Lower leg skin (tissue), 4 donors: Measurements from ENCODE around the gene MAGT1. TPM values are rescaled to one million over a fixed set of nuclear protein-coding genes. Genes with fewer than 3 reads are reported as not detected.

Source experiments
- DNase-seq, 2 donors: peaks; one replicate each; pipeline ENCODE4 v3.0.0-alpha.2; 2019; ENCODE audit warnings: low spot score in 2 of 2
- H3K4me3 ChIP-seq: fragments of 200-600 bp; sonication (generic); 2 replicates; pipeline ENCODE4 v1.5.1; 2017; ENCODE audit warnings: mild to moderate bottlenecking, low read depth; ENCODE audit not compliant: poor library complexity, severe bottlenecking
- CTCF ChIP-seq, 3 donors: fragments of 450-650 bp; IDR thresholded peaks; one replicate each; pipeline ENCODE4 v1.5.1; 2016; ENCODE audit warnings: antibody characterized with exemption in 3 of 3, mild to moderate bottlenecking in 3 of 3, moderate library complexity in 2 of 3
- POLR2A ChIP-seq, 2 donors: fragments of 450-650 bp; IDR thresholded peaks; one replicate each; pipeline ENCODE4 v1.6.1; 2016 to 2017; ENCODE audit warnings: antibody characterized with exemption in 2 of 2, mild to moderate bottlenecking in 1 of 2, moderate library complexity in 1 of 2
- WGBS, 2 donors: methylation state at CpG; one replicate each; pipeline ENCODE4 v1.1.5; 2018; 5-methylcytosine and 5-hydroxymethylcytosine counted together
- intact Hi-C: fragments of 100-400 bp; cut with DNase I; formaldehyde crosslinking; loops from one replicate; pipeline ENCODE4 v1.15.0; 2023; ENCODE audit warnings: low total_unique reads
- total RNA-seq, 4 donors: library from RNA; depleted of rRNA; stranded (reverse); fragments of >200 nt; gene quantifications; one replicate each; pipeline ENCODE4 v1.1.0, GENCODE V29; 2016

The MAGT1 gene
- total RNA-seq, 4 donors from 2014 or later = 20.5 to 52.8 (median 34.4) TPM

- TF ChIP-seq CTCF (IDR thresholded peaks at IDR 0.05) (no peak), POLR2A (IDR thresholded peaks at IDR 0.05) (no peak)
- WGBS, 2 donors = 0 to 38% methylated on average over 33 to 61 of the region's 61 CpGs
- DNase-seq = peak; percentile 62 to 93
- H3K4me3 ChIP-seq = peak within 1 kb of the TSS; percentile 50
- intact Hi-C loops = no loop called here
Measured at GRCh38 chrX:77785486-77786364, 109.5 kb downstream of the MAGT1 start, which contains the start of gene ATRX. TSS of gene ATRX (minus strand) at chrX:77786216. CDS start at chrX:77786001, 215 bp downstream.

- DNase-seq = no peak
- no peak overlapping the region for H3K4me3 ChIP-seq
- TF ChIP-seq POLR2A (IDR thresholded peaks at IDR 0.05) (no peak), CTCF (IDR thresholded peaks at IDR 0.05) (no peak)
- intact Hi-C loops = no loop called here
- WGBS, 2 donors = 58 to 78% methylated on average over 3 of the region's 3 CpGs
Measured at GRCh38 chrX:77779695-77780094, 115.5 kb downstream of the MAGT1 start.

GRCh38 chrX:77776659-77777058, 118.6 kb downstream of the MAGT1 start:
- WGBS, 2 donors = 52 to 59% methylated on average over 2 of the region's 2 CpGs
- no peak for DNase-seq
- intact Hi-C loops = no loop called here
- TF ChIP-seq POLR2A (IDR thresholded peaks at IDR 0.05) = no peak
- no peak for TF ChIP-seq CTCF (IDR thresholded peaks at IDR 0.05)
- H3K4me3 ChIP-seq = no peak overlapping the region

Other genes with a start within 250 kb of the MAGT1 start
- 10 to 100 TPM; 40.2 to 90.0 (median 71.3) TPM for gene ATRX, start 109.2 kb downstream of the MAGT1 start, total RNA-seq
- 100 to 1,000 TPM; 199 to 282 (median 248) TPM for gene COX7B, start 4.0 kb upstream of the MAGT1 start, total RNA-seq
- 10 to 100 TPM; 20.9 to 37.6 (median 28.5) TPM for gene ATP7A, start 15.3 kb upstream of the MAGT1 start, total RNA-seq
- not detected for gene PGAM4, start 74.2 kb upstream of the MAGT1 start, total RNA-seq
- gene PGK1, start 208.8 kb upstream of the MAGT1 start, total RNA-seq = 100 to 1,000 TPM; 151 to 246 (median 179) TPM
- 10 to 100 TPM in 2 of 4 donors, 1 to 10 TPM in 2; 5.6 to 12.2 (median 8.4) TPM for gene TAF9B, start 244.2 kb upstream of the MAGT1 start, total RNA-seq